GM12875 (cell line): ENCODE measurements around the gene KIAA1671.
"Not testable (repeated sequence)": the region's sequence is repeated elsewhere in the genome, so short reads cannot be mapped to it uniquely, and the experiment has no call there.

Experiments
- H3K4me3 ChIP-seq: one replicate; pipeline ENCODE4 v1.5.1; 2011; ENCODE audit warnings: low read depth, low read length, control low read depth
- TF ChIP-seq, protein P1 (sequence below): IDR thresholded peaks from 2 replicates; pipeline ENCODE4 v1.5.1; 2011; ENCODE audit warnings: low read depth, mild to moderate bottlenecking, control low read depth, inconsistent platforms, low read length, moderate library complexity, borderline replicate concordance; ENCODE audit not compliant: insufficient read depth

The KIAA1671 gene

DNA sequence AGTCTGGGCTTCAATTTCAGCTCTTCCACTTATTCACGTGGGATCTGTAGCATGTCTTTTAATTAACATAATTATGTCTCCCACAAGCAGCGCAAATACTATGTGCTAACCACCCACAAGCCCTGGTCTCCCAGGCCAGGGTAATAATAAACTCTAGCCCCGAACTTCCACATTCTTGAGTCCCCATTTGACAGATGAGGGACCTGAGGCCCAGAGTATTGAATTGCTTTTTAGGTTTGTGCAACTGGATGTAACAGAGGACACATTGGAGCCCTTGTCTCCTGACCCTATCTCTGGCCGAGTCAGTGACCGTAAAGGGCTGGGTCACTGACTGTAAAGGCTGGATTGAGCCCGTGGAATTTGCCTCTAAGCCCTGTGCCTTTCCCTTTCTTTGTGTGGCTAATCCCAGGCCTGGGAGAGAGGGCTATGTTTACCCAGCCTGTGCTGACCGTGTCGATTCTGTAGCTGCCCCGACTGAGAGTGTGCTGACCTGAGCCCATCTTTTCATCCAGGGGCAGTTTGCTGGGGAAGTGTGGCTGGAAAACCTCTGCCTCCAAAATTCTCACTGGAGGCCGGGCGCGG, 270.8 kb downstream of the KIAA1671 start:
- no peak overlapping the region for H3K4me3 ChIP-seq
- TF ChIP-seq, protein P1, sequence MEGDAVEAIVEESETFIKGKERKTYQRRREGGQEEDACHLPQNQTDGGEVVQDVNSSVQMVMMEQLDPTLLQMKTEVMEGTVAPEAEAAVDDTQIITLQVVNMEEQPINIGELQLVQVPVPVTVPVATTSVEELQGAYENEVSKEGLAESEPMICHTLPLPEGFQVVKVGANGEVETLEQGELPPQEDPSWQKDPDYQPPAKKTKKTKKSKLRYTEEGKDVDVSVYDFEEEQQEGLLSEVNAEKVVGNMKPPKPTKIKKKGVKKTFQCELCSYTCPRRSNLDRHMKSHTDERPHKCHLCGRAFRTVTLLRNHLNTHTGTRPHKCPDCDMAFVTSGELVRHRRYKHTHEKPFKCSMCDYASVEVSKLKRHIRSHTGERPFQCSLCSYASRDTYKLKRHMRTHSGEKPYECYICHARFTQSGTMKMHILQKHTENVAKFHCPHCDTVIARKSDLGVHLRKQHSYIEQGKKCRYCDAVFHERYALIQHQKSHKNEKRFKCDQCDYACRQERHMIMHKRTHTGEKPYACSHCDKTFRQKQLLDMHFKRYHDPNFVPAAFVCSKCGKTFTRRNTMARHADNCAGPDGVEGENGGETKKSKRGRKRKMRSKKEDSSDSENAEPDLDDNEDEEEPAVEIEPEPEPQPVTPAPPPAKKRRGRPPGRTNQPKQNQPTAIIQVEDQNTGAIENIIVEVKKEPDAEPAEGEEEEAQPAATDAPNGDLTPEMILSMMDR: no peak

DNA sequence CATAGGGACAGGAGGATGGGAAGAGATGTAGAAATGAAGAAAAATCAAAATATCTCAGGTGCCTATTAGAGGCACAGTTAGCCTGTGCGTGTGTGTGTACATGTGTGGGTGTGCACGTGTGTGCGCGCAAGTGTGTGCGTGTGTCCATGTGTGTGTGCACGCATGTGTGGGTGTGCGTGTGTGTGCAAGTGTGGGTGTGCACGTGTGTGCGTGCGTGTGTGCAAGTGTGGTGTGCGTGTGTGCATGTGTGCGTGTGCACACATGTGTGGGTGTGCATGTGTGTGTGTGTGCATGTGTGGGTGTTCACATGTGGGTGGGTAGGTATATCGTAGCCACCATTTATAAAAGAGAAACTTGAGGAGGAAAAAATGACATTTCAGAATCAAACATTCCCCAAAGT, 276.3 kb downstream of the KIAA1671 start:
- TF ChIP-seq, protein P1: no peak
- H3K4me3 ChIP-seq: no peak overlapping the region

DNA sequence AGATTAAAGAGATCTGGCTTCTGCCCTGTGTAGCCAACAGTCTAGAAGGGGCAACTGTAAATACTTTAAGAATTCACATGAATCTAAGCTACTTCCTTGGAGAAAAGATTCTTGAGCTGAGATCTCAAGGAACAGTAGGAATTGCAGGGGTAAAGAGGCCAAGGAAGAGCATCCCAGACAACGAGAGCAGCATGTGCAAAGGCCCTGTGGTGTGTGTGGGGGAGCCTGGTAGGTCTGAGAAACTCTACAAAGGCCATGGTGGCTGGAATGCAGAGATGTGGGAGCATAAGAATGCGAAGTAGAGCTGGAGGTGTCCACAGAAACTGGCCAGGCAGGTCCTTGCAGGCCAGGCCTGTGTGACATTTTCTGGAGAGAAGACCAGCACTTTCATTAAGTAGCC, 278.2 kb downstream of the KIAA1671 start:
- H3K4me3 ChIP-seq: not testable (repeated sequence)

DNA sequence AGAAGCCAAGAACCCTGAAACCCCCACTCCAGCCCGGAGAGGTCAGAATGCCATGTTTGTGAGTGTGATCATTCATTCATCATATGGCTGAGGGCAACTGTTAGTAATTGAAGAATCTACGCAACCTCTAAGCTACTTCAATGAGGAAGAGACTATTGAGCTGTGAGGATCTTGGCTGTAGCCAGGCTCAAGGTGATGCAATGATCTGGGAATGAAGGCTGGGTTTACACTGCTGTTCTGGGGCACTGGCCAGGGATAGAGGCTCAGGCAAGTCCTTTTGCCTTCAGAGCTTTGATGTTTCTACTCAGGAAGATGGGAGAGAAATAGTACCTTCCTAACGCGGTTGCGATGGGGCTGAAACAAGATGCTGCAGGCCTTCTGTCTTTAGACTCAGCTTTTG, 279.8 kb downstream of the KIAA1671 start:
- TF ChIP-seq, protein P1: no peak
- H3K4me3 ChIP-seq: no peak overlapping the region

DNA sequence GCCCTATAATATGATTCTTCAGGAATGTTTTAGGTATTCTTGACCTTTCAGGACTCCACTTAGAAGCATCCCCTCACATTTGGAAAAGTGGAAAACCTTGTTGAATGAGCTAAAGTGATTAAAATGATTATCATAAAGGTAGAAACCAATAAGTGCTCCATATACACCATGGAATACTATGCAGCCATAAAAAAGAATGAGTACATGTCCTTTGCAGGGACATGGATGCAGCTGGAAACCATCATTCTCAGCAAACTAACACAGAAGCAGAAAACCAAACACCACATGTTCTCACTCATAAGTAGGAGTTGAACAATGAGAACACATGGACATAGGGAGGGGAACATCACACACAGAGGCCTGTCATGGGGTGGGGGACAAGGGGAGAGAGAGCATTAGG, 281.2 kb downstream of the KIAA1671 start:
- not testable (repeated sequence) for H3K4me3 ChIP-seq

DNA sequence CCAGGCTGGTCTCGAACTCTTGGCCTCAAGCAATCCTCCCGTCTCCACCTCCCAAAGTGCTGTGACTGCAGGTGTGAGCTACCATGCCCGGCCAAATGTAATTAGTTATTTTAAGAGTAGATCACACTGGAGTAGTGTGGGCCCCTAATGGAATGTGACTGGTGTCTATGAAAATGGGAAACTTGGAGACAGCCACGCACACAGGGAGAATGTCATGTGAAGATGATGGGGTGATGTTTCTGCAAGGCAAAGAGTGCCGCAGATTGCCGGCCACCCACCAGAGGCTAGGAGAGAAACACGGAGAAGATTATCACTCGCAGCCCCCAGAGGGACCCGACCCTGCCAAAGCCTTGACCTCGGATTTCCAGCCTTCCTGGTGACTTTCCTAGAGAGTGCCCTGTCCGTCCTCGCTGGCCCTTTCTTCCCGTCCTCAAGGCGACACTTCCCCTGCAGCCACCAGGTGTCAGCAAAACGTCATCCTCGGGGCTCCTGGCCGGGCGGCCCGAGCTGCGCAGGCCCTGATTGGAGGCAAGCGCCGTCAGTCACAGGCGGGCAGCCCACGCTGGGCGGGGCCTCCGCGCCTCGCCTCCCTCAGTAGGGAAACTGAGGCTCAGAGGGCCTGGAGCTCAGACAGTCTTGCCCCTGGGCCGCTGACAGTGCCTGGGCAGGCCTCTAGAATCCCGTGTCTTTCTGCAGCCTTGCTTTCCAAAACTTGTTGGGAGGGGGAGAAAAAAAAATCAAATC, 283.2 kb downstream of the KIAA1671 start:
- TF ChIP-seq, protein P1: peak; percentile 88
- H3K4me3 ChIP-seq: no peak overlapping the region

DNA sequence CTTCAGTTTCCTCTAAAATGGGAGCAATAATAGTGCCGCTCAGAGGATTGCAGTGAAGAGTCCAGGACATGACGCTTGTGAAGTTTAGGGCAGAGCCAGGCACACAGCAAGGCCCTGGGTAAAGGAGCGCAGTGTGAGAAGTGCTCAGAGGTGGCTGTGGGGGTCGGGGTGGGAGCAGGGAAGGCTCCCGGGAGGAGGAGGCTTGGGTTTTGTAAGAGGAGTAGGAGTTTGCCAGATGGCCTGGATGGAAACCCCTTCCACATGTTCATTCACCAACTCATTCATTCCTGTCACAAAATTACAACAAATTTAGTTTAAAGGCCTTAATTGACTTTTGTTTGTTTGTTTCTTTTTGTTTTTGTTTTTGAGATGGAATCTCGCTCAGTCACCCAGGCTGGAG, 283.9 kb downstream of the KIAA1671 start:
- H3K4me3 ChIP-seq: no peak overlapping the region
- TF ChIP-seq, protein P1: no peak

DNA sequence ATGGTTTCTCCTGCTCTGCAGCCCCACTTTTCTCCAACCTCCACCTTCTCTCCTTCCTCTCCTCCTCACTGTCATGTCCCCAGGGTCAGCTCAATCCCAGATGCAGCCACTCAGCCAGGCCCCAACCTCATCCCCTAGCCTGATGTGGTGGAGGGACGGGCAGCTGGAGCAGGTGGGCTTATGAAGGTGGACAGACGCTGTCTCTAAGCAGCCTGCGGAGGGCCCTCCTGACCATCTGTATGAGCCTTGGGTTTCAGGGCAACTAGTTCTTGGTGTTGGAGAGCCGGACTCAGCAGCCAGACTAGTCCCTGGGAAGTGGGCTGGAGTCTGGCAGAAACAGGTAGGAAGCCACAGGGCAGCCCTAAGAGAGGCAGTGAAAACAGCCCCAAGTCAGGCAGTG, 285.0 kb downstream of the KIAA1671 start:
- TF ChIP-seq, protein P1: no peak
- H3K4me3 ChIP-seq: no peak overlapping the region

DNA sequence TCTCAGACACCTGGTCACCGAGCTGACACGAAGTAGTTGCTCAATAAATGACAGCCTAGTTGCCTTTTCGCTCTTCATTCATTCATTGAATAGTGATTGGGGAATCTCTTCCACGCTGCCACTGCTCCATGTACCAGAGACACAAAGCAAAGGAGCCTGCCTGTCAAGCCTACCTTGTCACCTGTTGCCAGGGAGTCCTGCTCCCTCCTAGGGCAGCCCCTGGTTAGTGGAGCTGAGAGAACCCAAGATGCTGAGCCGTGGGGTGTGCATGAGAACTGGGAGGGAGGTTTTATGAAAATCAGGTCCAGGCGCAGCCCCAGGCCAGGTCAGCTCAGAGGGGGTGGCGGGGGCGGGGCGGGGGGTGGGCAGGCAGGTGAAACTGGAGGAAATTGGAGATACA, 285.5 kb downstream of the KIAA1671 start:
- not testable (repeated sequence) for H3K4me3 ChIP-seq
